Measurements from ENCODE around the gene DAGLA. TPM values are rescaled to one million over a fixed set of nuclear protein-coding genes. Genes with fewer than 3 reads are reported as not detected.

Gene DAGLA
- total RNA-seq, 4 donors from 2014 or later, result 1.5 to 4.9 (median 3.8) TPM

DNA sequence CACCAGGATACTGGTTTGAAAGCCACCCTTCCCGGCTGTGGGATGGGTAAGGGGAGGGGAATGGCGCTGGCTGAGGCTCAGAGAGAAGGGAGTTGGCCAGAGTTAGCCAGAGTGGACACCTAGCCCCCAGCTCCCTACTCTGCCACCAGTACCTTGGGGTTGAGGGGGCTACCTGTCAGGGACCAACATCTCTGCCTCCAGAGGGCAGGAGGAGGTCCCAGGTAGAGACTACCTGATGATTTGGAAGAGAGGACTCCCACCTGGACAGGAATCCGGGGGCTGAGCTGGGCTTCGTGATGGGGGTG lies 75.9 kb downstream of the DAGLA start:
- Histone ChIP-seq H3K9me3 (no peaks in the 10 kb centered on the region), H3K27me3 (peaks cover 0 to 34% (median 15%) of the 10 kb centered on the region in 4 donors), H3K4me3 (no peak overlapping the region), H3K4me1 (peaks cover 4 to 15% (median 13%) of the 10 kb centered on the region in 4 donors), H3K36me3 (no peaks in the 10 kb centered on the region), H3K27ac (replicated peaks in 1 of 4) (no peak overlapping the region)
- intact Hi-C loops (cut with DNase I), result no loop called here
- 82% methylated on average over 4 of the region's 4 CpGs for WGBS
- no peak for DNase-seq (ENCODE audit: extremely low spot score)
- TF ChIP-seq, protein P1, sequence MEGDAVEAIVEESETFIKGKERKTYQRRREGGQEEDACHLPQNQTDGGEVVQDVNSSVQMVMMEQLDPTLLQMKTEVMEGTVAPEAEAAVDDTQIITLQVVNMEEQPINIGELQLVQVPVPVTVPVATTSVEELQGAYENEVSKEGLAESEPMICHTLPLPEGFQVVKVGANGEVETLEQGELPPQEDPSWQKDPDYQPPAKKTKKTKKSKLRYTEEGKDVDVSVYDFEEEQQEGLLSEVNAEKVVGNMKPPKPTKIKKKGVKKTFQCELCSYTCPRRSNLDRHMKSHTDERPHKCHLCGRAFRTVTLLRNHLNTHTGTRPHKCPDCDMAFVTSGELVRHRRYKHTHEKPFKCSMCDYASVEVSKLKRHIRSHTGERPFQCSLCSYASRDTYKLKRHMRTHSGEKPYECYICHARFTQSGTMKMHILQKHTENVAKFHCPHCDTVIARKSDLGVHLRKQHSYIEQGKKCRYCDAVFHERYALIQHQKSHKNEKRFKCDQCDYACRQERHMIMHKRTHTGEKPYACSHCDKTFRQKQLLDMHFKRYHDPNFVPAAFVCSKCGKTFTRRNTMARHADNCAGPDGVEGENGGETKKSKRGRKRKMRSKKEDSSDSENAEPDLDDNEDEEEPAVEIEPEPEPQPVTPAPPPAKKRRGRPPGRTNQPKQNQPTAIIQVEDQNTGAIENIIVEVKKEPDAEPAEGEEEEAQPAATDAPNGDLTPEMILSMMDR (IDR thresholded peaks at IDR 0.05), result no peak
- no peak for TF ChIP-seq POLR2AphosphoS5 (IDR thresholded peaks at IDR 0.05)
- no peak for TF ChIP-seq EP300 (IDR thresholded peaks at IDR 0.05)
- no peak for TF ChIP-seq POLR2A (IDR thresholded peaks at IDR 0.05; ENCODE audit: low read depth)

DNA sequence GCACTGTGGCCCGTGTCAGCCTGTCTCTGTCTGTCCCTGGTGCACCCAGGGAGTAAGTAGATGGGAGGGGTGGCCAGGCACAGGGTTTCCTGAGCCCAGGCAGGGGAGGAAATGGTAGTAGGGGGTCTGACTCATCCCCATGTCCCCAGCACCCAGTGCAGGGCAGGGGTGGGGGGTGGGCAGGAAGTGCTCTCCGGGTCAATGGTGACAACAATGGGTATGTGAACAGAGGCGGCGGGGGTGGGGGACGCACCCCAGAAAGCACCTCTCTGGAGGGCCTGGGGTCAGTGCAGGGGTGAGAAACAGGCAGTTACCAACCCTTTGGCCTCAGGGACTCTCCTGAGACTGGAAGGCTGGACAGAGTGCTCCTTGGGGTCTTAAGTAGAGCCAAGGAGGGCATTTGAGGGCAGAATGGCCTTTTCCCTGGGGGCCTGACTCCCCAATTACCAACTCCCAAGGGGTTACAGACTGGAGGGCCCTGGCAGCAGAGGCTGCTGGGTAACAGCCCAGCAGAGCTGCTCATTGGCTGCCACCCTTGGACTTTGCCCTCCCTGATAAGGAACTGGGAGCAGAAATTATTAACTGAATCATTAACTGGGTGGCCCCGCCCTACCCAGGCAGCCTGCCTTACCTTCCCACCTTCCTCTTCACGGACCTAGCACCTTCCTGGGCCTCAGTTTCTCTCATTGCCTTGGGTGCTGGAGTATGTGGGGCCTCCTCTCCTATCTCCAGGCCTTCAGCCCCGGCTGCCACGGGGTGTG lies 76.4 kb downstream of the DAGLA start:
- intact Hi-C loops (cut with DNase I), result no loop called here
- no peak for DNase-seq (ENCODE audit: extremely low spot score)
- Histone ChIP-seq H3K27ac (replicated peaks in 1 of 4) (no peak overlapping the region), H3K4me1 (peaks cover 4 to 15% (median 13%) of the 10 kb centered on the region in 4 donors), H3K9me3 (no peaks in the 10 kb centered on the region), H3K27me3 (peaks cover 0 to 34% (median 12%) of the 10 kb centered on the region in 4 donors), H3K4me3 (no peak overlapping the region), H3K36me3 (no peaks in the 10 kb centered on the region)
- WGBS, result 85% methylated on average over 5 of the region's 9 CpGs
- no peak for TF ChIP-seq POLR2AphosphoS5 (IDR thresholded peaks at IDR 0.05)
- TF ChIP-seq, protein P1 (IDR thresholded peaks at IDR 0.05), result no peak
- no peak for TF ChIP-seq POLR2A (IDR thresholded peaks at IDR 0.05; ENCODE audit: low read depth)
- no peak for TF ChIP-seq EP300 (IDR thresholded peaks at IDR 0.05)

GRCh38 chr11:61757213-61757862 lies 77.1 kb downstream of the DAGLA start:
- Histone ChIP-seq H3K27me3 (peaks cover 0 to 35% (median 7%) of the 10 kb centered on the region in 4 donors), H3K27ac (replicated peaks in 1 of 4) (no peak overlapping the region), H3K36me3 (no peaks in the 10 kb centered on the region), H3K4me3 (no peak overlapping the region), H3K9me3 (no peaks in the 10 kb centered on the region), H3K4me1 (peaks cover 4 to 9% (median 7%) of the 10 kb centered on the region in 4 donors)
- WGBS, result 86% methylated on average over 10 of the region's 15 CpGs
- intact Hi-C loops (cut with DNase I), result no loop called here
- TF ChIP-seq EP300 (IDR thresholded peaks at IDR 0.05) (no peak), POLR2A (IDR thresholded peaks at IDR 0.05; ENCODE audit: low read depth) (no peak)
- TF ChIP-seq, protein P1 (IDR thresholded peaks at IDR 0.05), result no peak
- no peak for DNase-seq (ENCODE audit: extremely low spot score)

GRCh38 chr11:61760946-61761345 lies 80.8 kb downstream of the DAGLA start:
- intact Hi-C loops (cut with DNase I), result no loop called here
- H3K27ac ChIP-seq (replicated peaks in 1 of 4), result no peak overlapping the region
- H3K9me3 ChIP-seq, result no peaks in the 10 kb centered on the region
- no peaks in the 10 kb centered on the region for H3K36me3 ChIP-seq
- peaks cover 0 to 49% (median 5%) of the 10 kb centered on the region in 4 donors for H3K27me3 ChIP-seq
- DNase-seq (ENCODE audit: extremely low spot score), result no peak
- peaks cover 0 to 3% (median 0%) of the 10 kb centered on the region in 4 donors for H3K4me1 ChIP-seq
- TF ChIP-seq, protein P1 (IDR thresholded peaks at IDR 0.05), result no peak
- no peak for TF ChIP-seq POLR2A (IDR thresholded peaks at IDR 0.05; ENCODE audit: low read depth)
- 85% methylated on average over 12 of the region's 13 CpGs for WGBS
- H3K4me3 ChIP-seq, result no peak overlapping the region
